DMS 273 (cell line): ENCODE results near the gene OR8D4.
"Not testable (repeated sequence)": the region's sequence is repeated elsewhere in the genome, so short reads cannot be mapped to it uniquely, and the experiment has no call there.

ENCODE experiments used
- DNase-seq: peaks from one replicate; lab custom pipeline; 2025; ENCODE audit not compliant: unreplicated experiment; lab: John Stamatoyannopoulos, UW

The OR8D4 gene

GRCh38 chr11:123901867-123902266, at the start of gene OR8D4:
Gene OR8D4, plus strand, starts transcription at chr11:123902167. Its CDS starts 4,265 bp downstream, at chr11:123906432.
- DNase-seq = no peak

- no peak for DNase-seq
These were observed 49.6 kb upstream of the OR8D4 start for GRCh38 chr11:123852321-123852720.

- DNase-seq = no peak
These were observed 48.9 kb upstream of the OR8D4 start for GRCh38 chr11:123853038-123853437.

- no peak for DNase-seq
These were observed 45.5 kb upstream of the OR8D4 start for GRCh38 chr11:123856444-123856843.

- DNase-seq = no peak
These were observed 42.2 kb upstream of the OR8D4 start for GRCh38 chr11:123859731-123860130.

- DNase-seq = not testable (repeated sequence)
These were observed 36.7 kb upstream of the OR8D4 start for GRCh38 chr11:123865293-123865692.

- not testable (repeated sequence) for DNase-seq
These were observed 34.2 kb upstream of the OR8D4 start for GRCh38 chr11:123867795-123868194.

GRCh38 chr11:123880912-123881311, 21.1 kb upstream of the OR8D4 start:
- no peak for DNase-seq

- DNase-seq = no peak
These were observed 16.4 kb upstream of the OR8D4 start, which contains the start of gene TMEM225 for GRCh38 chr11:123885570-123885969. Gene TMEM225, minus strand, starts transcription at chr11:123885670. Its CDS starts 245 bp downstream, at chr11:123885425.

- no peak for DNase-seq
These were observed 9.9 kb upstream of the OR8D4 start for GRCh38 chr11:123892031-123892430.

GRCh38 chr11:123899792-123900191, 2.2 kb upstream of the OR8D4 start:
- DNase-seq = no peak

GRCh38 chr11:123903932-123904331, 2.0 kb downstream of the OR8D4 start:
- no peak for DNase-seq

GRCh38 chr11:123904932-123905331, 3.0 kb downstream of the OR8D4 start:
- DNase-seq = peak; percentile 27

GRCh38 chr11:123905826-123906225, 3.9 kb downstream of the OR8D4 start:
- peak; percentile 3 for DNase-seq

GRCh38 chr11:123920943-123921342, 19.0 kb downstream of the OR8D4 start:
- peak; percentile 0 for DNase-seq

GRCh38 chr11:123924027-123924426, 22.1 kb downstream of the OR8D4 start:
- DNase-seq = no peak

GRCh38 chr11:123939317-123939716, 37.4 kb downstream of the OR8D4 start, which contains the start of gene OR4D5:
Gene OR4D5, plus strand, starts transcription at chr11:123939617. Its CDS starts 0 bp downstream, at chr11:123939617.
- DNase-seq = no peak

- no peak for DNase-seq
These were observed 40.4 kb downstream of the OR8D4 start for GRCh38 chr11:123942413-123942812.

GRCh38 chr11:123943738-123944137, 41.8 kb downstream of the OR8D4 start, which contains the start of gene OR6T1:
Gene OR6T1, minus strand, starts transcription at chr11:123943838. Its CDS starts 0 bp downstream, at chr11:123943838.
- no peak for DNase-seq

GRCh38 chr11:123945132-123945531, 43.2 kb downstream of the OR8D4 start:
- no peak for DNase-seq

GRCh38 chr11:123956752-123957151, 54.8 kb downstream of the OR8D4 start:
- DNase-seq = no peak
